Astrocyte of the spinal cord (primary cell): ENCODE measurements around the gene CALHM6.

Experiments
- DNase-seq: peaks from one replicate; pipeline ENCODE4 v3.0.0; 2011; ENCODE audit warnings: low read depth, low spot score
- H3K4me3 ChIP-seq: 2 replicates; pipeline ENCODE4 v1.5.1; 2011; ENCODE audit warnings: low read depth, mild to moderate bottlenecking, low read length, moderate library complexity
- in situ Hi-C: cut with HindIII; loops from 2 replicates; pipeline ENCODE4 v1.10.0; 2017; ENCODE audit warnings: low sequenced_read_pairs
- TF ChIP-seq, protein P1 (sequence below): IDR thresholded peaks from 2 replicates; pipeline ENCODE4 v1.5.1; 2012; ENCODE audit warnings: low read depth, mild to moderate bottlenecking, low read length, inconsistent platforms

Gene CALHM6

DNA sequence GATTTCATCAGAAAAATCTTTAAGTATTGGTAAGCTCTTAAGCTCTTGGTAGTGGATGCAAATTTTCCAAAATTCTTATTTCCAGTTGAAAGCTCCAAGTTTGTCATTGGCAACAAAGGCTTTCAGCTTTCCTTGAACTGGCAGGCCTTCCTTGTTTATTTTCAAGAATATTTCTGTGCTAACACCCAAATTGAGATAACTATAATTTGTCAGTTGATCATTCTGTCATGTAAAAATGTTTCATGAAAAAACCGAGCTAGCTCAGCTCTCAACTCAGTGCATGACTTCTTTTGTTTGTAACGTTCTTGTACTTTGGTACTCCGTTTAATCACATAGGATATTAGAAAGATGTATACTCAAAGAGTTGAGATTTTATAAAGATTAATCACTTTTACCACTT, 38.9 kb upstream of the CALHM6 start:
- TF ChIP-seq, protein P1, sequence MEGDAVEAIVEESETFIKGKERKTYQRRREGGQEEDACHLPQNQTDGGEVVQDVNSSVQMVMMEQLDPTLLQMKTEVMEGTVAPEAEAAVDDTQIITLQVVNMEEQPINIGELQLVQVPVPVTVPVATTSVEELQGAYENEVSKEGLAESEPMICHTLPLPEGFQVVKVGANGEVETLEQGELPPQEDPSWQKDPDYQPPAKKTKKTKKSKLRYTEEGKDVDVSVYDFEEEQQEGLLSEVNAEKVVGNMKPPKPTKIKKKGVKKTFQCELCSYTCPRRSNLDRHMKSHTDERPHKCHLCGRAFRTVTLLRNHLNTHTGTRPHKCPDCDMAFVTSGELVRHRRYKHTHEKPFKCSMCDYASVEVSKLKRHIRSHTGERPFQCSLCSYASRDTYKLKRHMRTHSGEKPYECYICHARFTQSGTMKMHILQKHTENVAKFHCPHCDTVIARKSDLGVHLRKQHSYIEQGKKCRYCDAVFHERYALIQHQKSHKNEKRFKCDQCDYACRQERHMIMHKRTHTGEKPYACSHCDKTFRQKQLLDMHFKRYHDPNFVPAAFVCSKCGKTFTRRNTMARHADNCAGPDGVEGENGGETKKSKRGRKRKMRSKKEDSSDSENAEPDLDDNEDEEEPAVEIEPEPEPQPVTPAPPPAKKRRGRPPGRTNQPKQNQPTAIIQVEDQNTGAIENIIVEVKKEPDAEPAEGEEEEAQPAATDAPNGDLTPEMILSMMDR = no peak
- no peak for DNase-seq
- no peak overlapping the region for H3K4me3 ChIP-seq
- in situ Hi-C loops = no loop called here

GRCh38 chr6:116424001-116424400, 37.2 kb upstream of the CALHM6 start:
- TF ChIP-seq, protein P1 = no peak
- in situ Hi-C loops = no loop called here
- H3K4me3 ChIP-seq = no peak overlapping the region
- DNase-seq = no peak

DNA sequence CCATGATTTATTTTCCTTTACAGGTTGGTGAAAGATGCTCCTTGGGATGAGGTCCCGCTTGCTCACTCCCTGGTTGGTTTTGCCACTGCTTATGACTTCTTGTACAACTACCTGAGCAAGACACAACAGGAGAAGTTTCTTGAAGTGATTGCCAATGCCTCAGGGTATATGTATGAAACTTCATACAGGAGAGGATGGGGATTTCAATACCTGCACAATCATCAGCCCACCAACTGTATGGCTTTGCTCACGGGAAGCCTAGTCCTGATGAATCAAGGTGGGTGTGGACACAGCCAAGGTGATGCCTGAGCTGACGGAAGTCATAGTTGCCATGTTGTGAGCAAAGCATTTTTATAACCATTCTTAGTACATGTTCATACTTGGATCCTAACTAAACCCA, 34.6 kb upstream of the CALHM6 start:
- TF ChIP-seq, protein P1 = no peak
- in situ Hi-C loops = no loop called here
- H3K4me3 ChIP-seq = no peak overlapping the region
- DNase-seq = no peak

- TF ChIP-seq, protein P1 = no peak
- H3K4me3 ChIP-seq = no peak overlapping the region
- in situ Hi-C loops = no loop called here
- no peak for DNase-seq
These were observed 32.1 kb upstream of the CALHM6 start for GRCh38 chr6:116429111-116429510.

- TF ChIP-seq, protein P1 = no peak
- no peak for DNase-seq
- in situ Hi-C loops = no loop called here
- H3K4me3 ChIP-seq = no peak overlapping the region
These were observed 30.3 kb upstream of the CALHM6 start for GRCh38 chr6:116430860-116431259.

GRCh38 chr6:116431964-116432595, 29.1 kb upstream of the CALHM6 start:
- no peak overlapping the region for H3K4me3 ChIP-seq
- in situ Hi-C loops = no loop called here
- TF ChIP-seq, protein P1 = no peak
- DNase-seq = no peak
